Thoracic aorta (tissue), 2 donors: Measurements from ENCODE around the gene ATAD3C. TPM values are rescaled to one million over a fixed set of nuclear protein-coding genes. Genes with fewer than 3 reads are reported as not detected.
"Not testable (repeated sequence)": the region's sequence is repeated elsewhere in the genome, so short reads cannot be mapped to it uniquely, and the experiment has no call there.

Experiments
- ATAC-seq: fragments of 150-250 bp; one replicate; pipeline ENCODE4 v1.8.0; 2017; ENCODE audit warnings: low read depth; ENCODE audit not compliant: insufficient number of reproducible peaks, low FRiP score
- DNase-seq: peaks from one replicate; pipeline ENCODE4 v3.0.0-alpha.2; 2020; ENCODE audit warnings: low spot score
- H3K27ac ChIP-seq, 2 donors: fragments of 200-600 bp; sonication (generic); 1 replicate in 1 of 2; 2 replicates in 1 of 2; pipeline ENCODE4 v1.5.1; 2016; ENCODE audit warnings: mild to moderate bottlenecking in 2 of 2, moderate library complexity in 2 of 2
- H3K27me3 ChIP-seq: fragments of 200-600 bp; sonication (generic); replicated peaks from 2 replicates; pipeline ENCODE4 v1.6.0; 2016; ENCODE audit warnings: mild to moderate bottlenecking; ENCODE audit not compliant: insufficient read depth
- H3K36me3 ChIP-seq: fragments of 200-600 bp; sonication (generic); one replicate; pipeline ENCODE4 v1.5.1; 2016
- H3K4me1 ChIP-seq, 2 donors: fragments of 200-600 bp; sonication (generic); 1 replicate in 1 of 2; 2 replicates in 1 of 2; pipeline versions ENCODE4 v1.5.1 to v1.6.0; 2016; ENCODE audit warnings: low read depth in 2 of 2, mild to moderate bottlenecking in 1 of 2; ENCODE audit not compliant: control insufficient read depth in 1 of 2
- H3K4me3 ChIP-seq: fragments of 200-600 bp; sonication (generic); 2 replicates; pipeline ENCODE4 v1.5.1; 2016; ENCODE audit warnings: mild to moderate bottlenecking
- H3K9me3 ChIP-seq: fragments of 200-600 bp; sonication (generic); 2 replicates; pipeline ENCODE4 v1.5.1; 2016
- total RNA-seq, 2 donors: library from RNA; depleted of rRNA; stranded (reverse); fragments of >200 nt; gene quantifications; one replicate each; pipeline versions ENCODE4 v1.1.0 to v1.2.3, GENCODE V29; 2016
- TF ChIP-seq, protein P1 (sequence below): fragments of 200-600 bp; sonication (generic); IDR thresholded peaks from one replicate; pipeline ENCODE4 v1.5.1; 2019; ENCODE audit warnings: antibody characterized with exemption

ATAD3C gene
- total RNA-seq, 2 donors from 2014 or later, result 0.27 TPM; not detected in 1

GRCh38 chr1:1504777-1505365, 55.4 kb downstream of the ATAD3C start:
- H3K27me3 ChIP-seq, H3K9me3 ChIP-seq, H3K4me1 ChIP-seq, ATAC-seq, H3K36me3 ChIP-seq: not testable (repeated sequence)
- DNase-seq, result peak; percentile 18
- Histone ChIP-seq H3K27ac (peak overlapping the region in 1 of 2 donors; percentile 55), H3K4me3 (peak overlapping the region; percentile 50)
- TF ChIP-seq, protein P1, sequence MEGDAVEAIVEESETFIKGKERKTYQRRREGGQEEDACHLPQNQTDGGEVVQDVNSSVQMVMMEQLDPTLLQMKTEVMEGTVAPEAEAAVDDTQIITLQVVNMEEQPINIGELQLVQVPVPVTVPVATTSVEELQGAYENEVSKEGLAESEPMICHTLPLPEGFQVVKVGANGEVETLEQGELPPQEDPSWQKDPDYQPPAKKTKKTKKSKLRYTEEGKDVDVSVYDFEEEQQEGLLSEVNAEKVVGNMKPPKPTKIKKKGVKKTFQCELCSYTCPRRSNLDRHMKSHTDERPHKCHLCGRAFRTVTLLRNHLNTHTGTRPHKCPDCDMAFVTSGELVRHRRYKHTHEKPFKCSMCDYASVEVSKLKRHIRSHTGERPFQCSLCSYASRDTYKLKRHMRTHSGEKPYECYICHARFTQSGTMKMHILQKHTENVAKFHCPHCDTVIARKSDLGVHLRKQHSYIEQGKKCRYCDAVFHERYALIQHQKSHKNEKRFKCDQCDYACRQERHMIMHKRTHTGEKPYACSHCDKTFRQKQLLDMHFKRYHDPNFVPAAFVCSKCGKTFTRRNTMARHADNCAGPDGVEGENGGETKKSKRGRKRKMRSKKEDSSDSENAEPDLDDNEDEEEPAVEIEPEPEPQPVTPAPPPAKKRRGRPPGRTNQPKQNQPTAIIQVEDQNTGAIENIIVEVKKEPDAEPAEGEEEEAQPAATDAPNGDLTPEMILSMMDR, result peak; percentile 50

DNA sequence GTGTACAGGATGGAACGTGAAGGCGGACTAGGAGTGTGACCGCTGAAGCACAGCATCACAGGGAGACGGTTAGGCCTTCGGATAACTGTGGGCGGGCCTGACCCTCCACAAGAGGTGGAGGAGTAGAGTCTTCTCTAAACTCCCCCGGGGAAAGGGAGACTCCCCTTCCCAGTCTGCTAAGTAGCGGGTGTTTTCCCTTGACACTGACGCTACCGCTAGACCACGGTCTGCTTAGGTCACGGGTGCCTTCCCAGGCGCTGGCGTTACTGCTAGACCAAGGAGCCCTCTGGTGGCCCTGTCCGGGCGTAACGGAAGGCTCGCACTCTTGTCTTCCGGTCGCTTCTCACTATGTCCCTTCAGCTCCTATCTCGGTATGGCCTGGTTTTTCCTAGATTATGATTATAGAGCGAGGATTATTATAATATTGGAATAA, 55.9 kb downstream of the ATAD3C start:
- Histone ChIP-seq H3K27ac (peak overlapping the region in 1 of 2 donors; percentile 55), H3K4me3 (peak overlapping the region; percentile 50)
- H3K9me3 ChIP-seq, H3K4me1 ChIP-seq, H3K27me3 ChIP-seq, DNase-seq, H3K36me3 ChIP-seq, ATAC-seq: not testable (repeated sequence)

- H3K4me3 ChIP-seq, H3K36me3 ChIP-seq, H3K4me1 ChIP-seq, H3K27me3 ChIP-seq, H3K9me3 ChIP-seq, DNase-seq, ATAC-seq: not testable (repeated sequence)
- peak overlapping the region in 1 of 2 donors; percentile 55 for H3K27ac ChIP-seq
These were observed 56.3 kb downstream of the ATAD3C start for GRCh38 chr1:1505801-1506200.

GRCh38 chr1:1507305-1507704, 57.8 kb downstream of the ATAD3C start:
- Histone ChIP-seq H3K36me3 (no peaks in the 10 kb centered on the region), H3K27ac (no peak overlapping the region), H3K4me1 (peaks cover 6 to 14% of the 10 kb centered on the region in 2 donors), H3K9me3 (no peaks in the 10 kb centered on the region), H3K27me3 (no peaks in the 10 kb centered on the region), H3K4me3 (no peak overlapping the region)
- TF ChIP-seq, protein P1, result no peak
- ATAC-seq, result no peak
- DNase-seq, result no peak

GRCh38 chr1:1508775-1509464, 59.4 kb downstream of the ATAD3C start:
- not testable (repeated sequence) for DNase-seq, H3K9me3 ChIP-seq, H3K27me3 ChIP-seq, H3K36me3 ChIP-seq, H3K27ac ChIP-seq, H3K4me3 ChIP-seq, ATAC-seq
- H3K4me1 ChIP-seq, result peaks cover 6 to 17% of the 10 kb centered on the region in 2 donors

DNA sequence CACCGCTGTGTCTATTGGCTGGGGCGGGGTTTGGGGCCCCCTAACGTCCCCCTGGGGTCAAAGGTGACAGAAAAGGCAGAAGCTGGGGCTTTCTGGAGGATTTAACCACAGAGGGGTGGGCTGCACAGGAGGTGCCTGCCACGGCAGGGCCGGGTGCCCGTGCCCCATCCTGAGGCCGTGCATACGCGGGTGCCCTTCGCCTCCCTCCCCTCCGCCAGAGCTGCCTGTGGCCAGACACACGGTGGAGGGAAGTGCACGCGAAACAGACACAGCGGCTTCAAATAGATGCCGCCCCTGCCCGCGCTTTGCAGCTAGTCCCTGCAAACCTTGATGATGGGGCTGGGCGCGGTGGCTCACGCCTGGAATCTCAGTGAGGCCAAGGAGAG, 60.0 kb downstream of the ATAD3C start:
- ATAC-seq, H3K9me3 ChIP-seq, H3K27me3 ChIP-seq, H3K36me3 ChIP-seq, DNase-seq, H3K4me3 ChIP-seq, H3K27ac ChIP-seq: not testable (repeated sequence)
- H3K4me1 ChIP-seq, result peaks cover 6 to 17% of the 10 kb centered on the region in 2 donors

DNA sequence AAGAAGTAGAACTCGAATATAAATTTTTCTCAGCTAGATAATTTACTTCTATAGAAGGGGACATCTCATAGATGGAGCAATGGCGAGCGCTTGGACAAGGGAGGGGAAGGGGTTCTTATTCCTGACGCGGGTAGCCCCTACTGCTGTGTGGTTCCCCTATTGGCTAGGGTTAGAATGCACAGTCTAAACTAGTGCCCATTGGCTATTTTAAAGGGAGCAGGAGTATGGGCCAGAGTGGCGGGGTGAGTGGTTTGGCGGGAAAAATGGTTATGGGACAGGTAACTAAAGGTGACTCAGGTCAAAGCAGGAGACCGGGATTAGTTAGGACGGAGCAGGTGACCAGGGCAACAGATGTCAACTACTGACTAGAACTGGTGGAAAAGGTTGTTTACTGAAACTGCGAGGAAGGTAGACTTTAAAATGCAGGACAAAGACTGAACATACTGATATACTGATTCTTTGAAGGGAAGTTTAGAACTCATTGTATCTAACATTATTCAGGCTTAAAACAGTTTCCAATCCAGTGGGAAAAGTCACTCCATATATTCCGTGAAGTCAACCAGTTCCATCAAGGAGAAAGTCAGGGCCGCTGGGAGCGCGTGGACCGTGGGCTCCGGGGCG, 61.5 kb downstream of the ATAD3C start:
- Histone ChIP-seq H3K4me1 (peaks cover 2 to 11% of the 10 kb centered on the region in 2 donors), H3K4me3 (peak overlapping the region; percentile 76), H3K27me3 (no peaks in the 10 kb centered on the region), H3K36me3 (no peaks in the 10 kb centered on the region), H3K27ac (peak overlapping the region; percentile 70 to 84), H3K9me3 (no peaks in the 10 kb centered on the region)
- DNase-seq (no peak), ATAC-seq (no peak)
- TF ChIP-seq, protein P1, result no peak
